Dendritic cell treated with granulocyte-macrophage colony-stimulating factor and Interleukin-4, amounts not matched to agents 40 ng/mL and 50 ng/mL, for 4 days (primary cell): ENCODE measurements around the gene PPP1R18.
"Not testable (repeated sequence)": the region's sequence is repeated elsewhere in the genome, so short reads cannot be mapped to it uniquely, and the experiment has no call there.

Source experiments
- H3K27ac Mint-ChIP-seq: one replicate; pipeline ENCODE4 v1.8.0; 2022; ENCODE audit warnings: mild to moderate bottlenecking, mixed read lengths
- H3K27me3 Mint-ChIP-seq: one replicate; pipeline ENCODE4 v1.8.0; 2022; ENCODE audit warnings: mild to moderate bottlenecking, mixed read lengths
- H3K36me3 Mint-ChIP-seq: one replicate; pipeline ENCODE4 v1.8.0; 2022; ENCODE audit warnings: low read depth, mixed read lengths
- H3K4me1 Mint-ChIP-seq: one replicate; pipeline ENCODE4 v1.8.0; 2022; ENCODE audit warnings: low read depth, mixed read lengths
- H3K4me3 Mint-ChIP-seq: one replicate; pipeline ENCODE4 v1.8.0; 2022; ENCODE audit warnings: mild to moderate bottlenecking, moderate library complexity, mixed read lengths
- H3K9me3 Mint-ChIP-seq: one replicate; pipeline ENCODE4 v1.8.0; 2022; ENCODE audit warnings: mixed read lengths
- intact Hi-C: fragments of 100-400 bp; cut with micrococcal nuclease; formaldehyde crosslinking; loops from one replicate; pipeline ENCODE4 v1.15.0; 2022

The PPP1R18 gene

GRCh38 chr6:30723159-30723842 lies 36.9 kb upstream of the PPP1R18 start:
- intact Hi-C loops: loop anchor here (2.0 to 10.0 kb wide), 2 partner anchors 20 to 238 kb away; partner anchors contain the start of genes FLOT1 and HLA-E
- H3K9me3 Mint-ChIP-seq, H3K4me3 Mint-ChIP-seq, H3K27me3 Mint-ChIP-seq, H3K27ac Mint-ChIP-seq: not testable (repeated sequence)
- Mint-ChIP-seq H3K36me3 (peaks cover 84% of the 10 kb centered on the region), H3K4me1 (peaks cover 52% of the 10 kb centered on the region)

- Mint-ChIP-seq H3K4me3 (peak overlapping the region; percentile 87), H3K36me3 (peaks cover 76% of the 10 kb centered on the region), H3K27ac (peak overlapping the region; percentile 98), H3K27me3 (no peaks in the 10 kb centered on the region), H3K9me3 (no peaks in the 10 kb centered on the region), H3K4me1 (peaks cover 51% of the 10 kb centered on the region)
- intact Hi-C loops: loop anchor here (1.0 to 10.0 kb wide), 3 partner anchors 20 to 238 kb away; partner anchors contain the start of genes FLOT1 and HLA-E
Measured at GRCh38 chr6:30722280-30723112, 36.1 kb upstream of the PPP1R18 start.

- H3K27me3 Mint-ChIP-seq, H3K9me3 Mint-ChIP-seq: not testable (repeated sequence)
- peaks cover 75% of the 10 kb centered on the region for H3K36me3 Mint-ChIP-seq
- intact Hi-C loops: loop anchor here (1.0 to 10.0 kb wide), 3 partner anchors 21 to 237 kb away; partner anchors contain the start of genes FLOT1 and HLA-E
- H3K27ac Mint-ChIP-seq: peak overlapping the region; percentile 98
- peak overlapping the region; percentile 87 for H3K4me3 Mint-ChIP-seq
- peaks cover 54% of the 10 kb centered on the region for H3K4me1 Mint-ChIP-seq
Measured at GRCh38 chr6:30722025-30722279, 35.5 kb upstream of the PPP1R18 start.

- no peaks in the 10 kb centered on the region for H3K9me3 Mint-ChIP-seq
- H3K27me3 Mint-ChIP-seq: no peaks in the 10 kb centered on the region
- H3K27ac Mint-ChIP-seq: peak overlapping the region; percentile 98
- peak overlapping the region; percentile 87 for H3K4me3 Mint-ChIP-seq
- peaks cover 59% of the 10 kb centered on the region for H3K4me1 Mint-ChIP-seq
- intact Hi-C loops: loop anchor here (1.0 to 10.0 kb wide), 3 partner anchors 21 to 237 kb away; partner anchors contain the start of genes FLOT1 and HLA-E
- peaks cover 74% of the 10 kb centered on the region for H3K36me3 Mint-ChIP-seq
Measured at GRCh38 chr6:30721198-30722024, 35.0 kb upstream of the PPP1R18 start.

- Mint-ChIP-seq H3K36me3 (peaks cover 68% of the 10 kb centered on the region), H3K9me3 (no peaks in the 10 kb centered on the region), H3K4me3 (peak overlapping the region; percentile 87), H3K4me1 (peaks cover 66% of the 10 kb centered on the region), H3K27me3 (no peaks in the 10 kb centered on the region), H3K27ac (peak overlapping the region; percentile 98)
- intact Hi-C loops: loop anchor here (1.0 to 10.0 kb wide), 2 partner anchors 103 to 236 kb away; partner anchors contain the start of genes HLA-E, MRPS18B and PPP1R10
Measured at GRCh38 chr6:30720738-30721197, 34.3 kb upstream of the PPP1R18 start.

- Mint-ChIP-seq H3K4me3 (peak within 1 kb of the TSS; percentile 87), H3K4me1 (peaks cover 64% of the 10 kb centered on the region), H3K9me3 (no peaks in the 10 kb centered on the region), H3K36me3 (peaks cover 62% of the 10 kb centered on the region), H3K27me3 (no peaks in the 10 kb centered on the region), H3K27ac (peak within 1 kb of the TSS; percentile 98)
- intact Hi-C loops: loop anchor here (1.0 to 10.0 kb wide), 2 partner anchors 103 to 235 kb away; partner anchors contain the start of genes HLA-E, MRPS18B and PPP1R10
Measured at GRCh38 chr6:30719791-30720737, 33.6 kb upstream of the PPP1R18 start, which contains the start of gene TUBB. TUBB (plus strand) TSS chr6:30720352; CDS start chr6:30720507, 155 bp downstream.

GRCh38 chr6:30719356-30719755 lies 32.9 kb upstream of the PPP1R18 start:
- peaks cover 57% of the 10 kb centered on the region for H3K4me1 Mint-ChIP-seq
- H3K4me3 Mint-ChIP-seq: peak overlapping the region; percentile 87
- peaks cover 62% of the 10 kb centered on the region for H3K36me3 Mint-ChIP-seq
- peak overlapping the region; percentile 98 for H3K27ac Mint-ChIP-seq
- no peaks in the 10 kb centered on the region for H3K9me3 Mint-ChIP-seq
- intact Hi-C loops: no loop called here
- no peaks in the 10 kb centered on the region for H3K27me3 Mint-ChIP-seq

GRCh38 chr6:30717845-30718720 lies 31.6 kb upstream of the PPP1R18 start:
- H3K9me3 Mint-ChIP-seq, H3K27me3 Mint-ChIP-seq: not testable (repeated sequence)
- peaks cover 50% of the 10 kb centered on the region for H3K4me1 Mint-ChIP-seq
- peak overlapping the region; percentile 98 for H3K27ac Mint-ChIP-seq
- intact Hi-C loops: loop anchor here (1.0 kb wide), 1 partner anchor 31 kb away; no protein-coding TSS in a partner anchor
- peaks cover 59% of the 10 kb centered on the region for H3K36me3 Mint-ChIP-seq
- H3K4me3 Mint-ChIP-seq: peak overlapping the region; percentile 90

- no peaks in the 10 kb centered on the region for H3K27me3 Mint-ChIP-seq
- H3K4me1 Mint-ChIP-seq: peaks cover 50% of the 10 kb centered on the region
- peak within 1 kb of the TSS; percentile 98 for H3K27ac Mint-ChIP-seq
- intact Hi-C loops: loop anchor here (1.0 kb wide), 1 partner anchor 30 kb away; no protein-coding TSS in a partner anchor
- H3K4me3 Mint-ChIP-seq: peak within 1 kb of the TSS; percentile 90
- H3K36me3 Mint-ChIP-seq: peaks cover 59% of the 10 kb centered on the region
- H3K9me3 Mint-ChIP-seq: no peaks in the 10 kb centered on the region
Measured at GRCh38 chr6:30717129-30717844, 30.8 kb upstream of the PPP1R18 start, which contains the start of gene MDC1. MDC1 (minus strand) TSS chr6:30717281; CDS start chr6:30715175, 2,106 bp downstream.

- Mint-ChIP-seq H3K36me3 (peaks cover 59% of the 10 kb centered on the region), H3K27me3 (no peaks in the 10 kb centered on the region), H3K27ac (peak overlapping the region; percentile 98), H3K4me3 (peak overlapping the region; percentile 90), H3K9me3 (no peaks in the 10 kb centered on the region), H3K4me1 (peaks cover 50% of the 10 kb centered on the region)
- intact Hi-C loops: loop anchor here (1.0 kb wide), 1 partner anchor 30 kb away; no protein-coding TSS in a partner anchor
Measured at GRCh38 chr6:30716879-30717128, 30.4 kb upstream of the PPP1R18 start.

GRCh38 chr6:30714263-30714662 lies 27.8 kb upstream of the PPP1R18 start:
- intact Hi-C loops: no loop called here
- Mint-ChIP-seq H3K4me3 (no peak overlapping the region), H3K27me3 (no peaks in the 10 kb centered on the region), H3K4me1 (peaks cover 41% of the 10 kb centered on the region), H3K36me3 (peaks cover 60% of the 10 kb centered on the region), H3K9me3 (no peaks in the 10 kb centered on the region), H3K27ac (peak overlapping the region; percentile 19)
